ENCODE measurements around the gene TM2D1.
A peak's percentile ranks its signal among the peaks of the same experiment; 100 is the strongest.
"Not testable (repeated sequence)": the region's sequence is repeated elsewhere in the genome, so short reads cannot be mapped to it uniquely, and the experiment has no call there.

The TM2D1 gene

GRCh38 chr1:61724813-61725694 is at the start of gene TM2D1:
TM2D1 (minus strand) TSS chr1:61725141; CDS start chr1:61725120, 21 bp downstream.
- DNase-seq, result peak; percentile 90 to 92

- DNase-seq, result no peak
Observed at GRCh38 chr1:61770131-61770530, 45.2 kb upstream of the TM2D1 start.

GRCh38 chr1:61757950-61758349 is 33.0 kb upstream of the TM2D1 start:
- DNase-seq, result no peak

- no peak for DNase-seq
Observed at GRCh38 chr1:61756773-61757172, 31.8 kb upstream of the TM2D1 start.

GRCh38 chr1:61754545-61754944 is 29.6 kb upstream of the TM2D1 start:
- no peak for DNase-seq

- DNase-seq, result no peak
Observed at GRCh38 chr1:61753998-61754508, 29.1 kb upstream of the TM2D1 start.

GRCh38 chr1:61752921-61753389 is 28.0 kb upstream of the TM2D1 start:
- no peak for DNase-seq

GRCh38 chr1:61749574-61749973 is 24.6 kb upstream of the TM2D1 start:
- no peak for DNase-seq

- DNase-seq, result no peak
Observed at GRCh38 chr1:61748566-61748965, 23.6 kb upstream of the TM2D1 start.

- no peak for DNase-seq
Observed at GRCh38 chr1:61746813-61747212, 21.9 kb upstream of the TM2D1 start.

GRCh38 chr1:61743716-61744580 is 19.0 kb upstream of the TM2D1 start:
- no peak for DNase-seq

GRCh38 chr1:61743431-61743705 is 18.4 kb upstream of the TM2D1 start:
- DNase-seq, result no peak

- no peak for DNase-seq
Observed at GRCh38 chr1:61742620-61743430, 17.9 kb upstream of the TM2D1 start.

- no peak for DNase-seq
Observed at GRCh38 chr1:61741711-61742619, 17.0 kb upstream of the TM2D1 start, which contains the start of gene PATJ. PATJ (plus strand) TSS chr1:61742480; CDS start chr1:61762893, 20,413 bp downstream.

- peak; percentile 37 to 51 for DNase-seq
Observed at GRCh38 chr1:61740751-61741700, 16.1 kb upstream of the TM2D1 start.

- no peak for DNase-seq
Observed at GRCh38 chr1:61732726-61733125, 7.8 kb upstream of the TM2D1 start.

GRCh38 chr1:61730679-61731078 is 5.7 kb upstream of the TM2D1 start:
- DNase-seq, result not testable (repeated sequence)

- no peak for DNase-seq
Observed at GRCh38 chr1:61727544-61727943, 2.6 kb upstream of the TM2D1 start.

GRCh38 chr1:61724506-61724812 is 482 bp downstream of the TM2D1 start:
- peak in 1 of 2 donors; percentile 40 for DNase-seq

GRCh38 chr1:61718996-61719663 is 5.8 kb downstream of the TM2D1 start:
- not testable (repeated sequence) for DNase-seq

Data from inflammatory macrophage treated with lipopolysaccharide for 1 hour (primary cell).